GM12875 (cell line): ENCODE data around the gene RER1.

Experiments
- H3K4me3 ChIP-seq: one replicate; pipeline ENCODE4 v1.5.1; 2011; ENCODE audit warnings: low read depth, low read length, control low read depth
- TF ChIP-seq, protein P1 (sequence below): IDR thresholded peaks from 2 replicates; pipeline ENCODE4 v1.5.1; 2011; ENCODE audit warnings: low read depth, mild to moderate bottlenecking, control low read depth, inconsistent platforms, low read length, moderate library complexity, borderline replicate concordance; ENCODE audit not compliant: insufficient read depth

The RER1 gene

GRCh38 chr1:2391041-2391930 is at the start of gene RER1, which contains the start of gene MORN1:
RER1 (plus strand) TSS chr1:2391841; CDS start chr1:2395791, 3,950 bp downstream.
MORN1 (minus strand) TSS chr1:2391554; CDS start chr1:2391533, 21 bp downstream.
- peak within 1 kb of the TSS; percentile 100 for H3K4me3 ChIP-seq
- TF ChIP-seq, protein P1, sequence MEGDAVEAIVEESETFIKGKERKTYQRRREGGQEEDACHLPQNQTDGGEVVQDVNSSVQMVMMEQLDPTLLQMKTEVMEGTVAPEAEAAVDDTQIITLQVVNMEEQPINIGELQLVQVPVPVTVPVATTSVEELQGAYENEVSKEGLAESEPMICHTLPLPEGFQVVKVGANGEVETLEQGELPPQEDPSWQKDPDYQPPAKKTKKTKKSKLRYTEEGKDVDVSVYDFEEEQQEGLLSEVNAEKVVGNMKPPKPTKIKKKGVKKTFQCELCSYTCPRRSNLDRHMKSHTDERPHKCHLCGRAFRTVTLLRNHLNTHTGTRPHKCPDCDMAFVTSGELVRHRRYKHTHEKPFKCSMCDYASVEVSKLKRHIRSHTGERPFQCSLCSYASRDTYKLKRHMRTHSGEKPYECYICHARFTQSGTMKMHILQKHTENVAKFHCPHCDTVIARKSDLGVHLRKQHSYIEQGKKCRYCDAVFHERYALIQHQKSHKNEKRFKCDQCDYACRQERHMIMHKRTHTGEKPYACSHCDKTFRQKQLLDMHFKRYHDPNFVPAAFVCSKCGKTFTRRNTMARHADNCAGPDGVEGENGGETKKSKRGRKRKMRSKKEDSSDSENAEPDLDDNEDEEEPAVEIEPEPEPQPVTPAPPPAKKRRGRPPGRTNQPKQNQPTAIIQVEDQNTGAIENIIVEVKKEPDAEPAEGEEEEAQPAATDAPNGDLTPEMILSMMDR = no peak

- H3K4me3 ChIP-seq = no peak overlapping the region
- TF ChIP-seq, protein P1 = no peak
Measured at GRCh38 chr1:2342384-2343022, 49.1 kb upstream of the RER1 start.

DNA sequence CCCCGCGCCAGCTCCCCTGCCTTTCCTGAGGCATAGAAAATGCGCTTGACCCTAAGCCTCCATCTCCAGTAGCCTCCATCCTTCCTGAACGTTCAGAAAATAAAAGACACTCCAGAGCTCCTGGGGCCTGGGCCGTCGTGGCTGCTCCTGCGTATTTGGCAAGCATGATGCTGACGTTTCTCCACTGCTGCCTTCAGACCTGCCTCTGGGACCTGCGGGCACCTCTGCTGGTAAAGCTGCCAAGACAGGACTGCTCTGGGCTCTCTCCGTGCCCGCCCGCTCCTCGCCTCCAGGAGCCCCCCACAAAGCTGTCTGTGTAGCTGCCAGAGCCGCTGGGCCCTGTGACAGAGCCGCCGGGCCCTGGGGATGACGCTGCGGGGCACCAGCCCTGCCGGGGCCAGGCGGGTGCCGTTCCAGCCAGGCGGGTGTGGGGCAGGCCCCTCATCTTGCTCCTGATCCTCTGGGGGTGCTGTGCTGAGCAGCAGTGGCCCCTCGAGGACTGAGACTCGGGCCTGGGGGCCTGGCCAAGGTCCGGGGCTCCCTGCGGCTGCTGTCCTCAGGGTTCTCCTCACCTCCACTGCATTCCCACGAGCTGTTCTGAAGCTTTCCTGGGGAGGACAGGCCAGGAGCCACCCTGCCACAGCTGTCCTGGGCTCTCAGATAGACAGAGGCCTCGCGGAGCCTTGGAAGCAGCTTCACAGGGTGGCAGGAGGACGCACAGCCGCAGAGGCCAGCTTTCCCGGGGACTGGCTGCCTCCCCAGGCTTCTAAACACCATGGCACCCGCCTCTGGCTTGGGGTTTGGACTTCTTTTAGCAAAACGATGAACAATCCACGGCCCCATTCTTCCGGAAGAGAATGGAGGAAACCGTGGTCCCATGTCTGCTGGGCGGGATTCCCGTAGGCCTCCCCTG is 48.4 kb upstream of the RER1 start:
- TF ChIP-seq, protein P1 = no peak
- H3K4me3 ChIP-seq = no peak overlapping the region

- no peak overlapping the region for H3K4me3 ChIP-seq
- TF ChIP-seq, protein P1 = no peak
Measured at GRCh38 chr1:2344121-2344681, 47.4 kb upstream of the RER1 start.

- no peak overlapping the region for H3K4me3 ChIP-seq
- TF ChIP-seq, protein P1 = no peak
Measured at GRCh38 chr1:2344744-2345296, 46.8 kb upstream of the RER1 start.
